HG03521 (cell line): ENCODE data around the gene HNRNPCL4.
"Not testable (repeated sequence)": the region's sequence is repeated elsewhere in the genome, so short reads cannot be mapped to it uniquely, and the experiment has no call there.

Source experiments
- ATAC-seq: cut with Tn5 transposase; IDR thresholded peaks from one replicate; pipeline ENCODE4 v1.9.1; 2021; ENCODE audit warnings: mild to moderate bottlenecking, moderate library complexity; ENCODE audit not compliant: unreplicated experiment

HNRNPCL4 gene

DNA sequence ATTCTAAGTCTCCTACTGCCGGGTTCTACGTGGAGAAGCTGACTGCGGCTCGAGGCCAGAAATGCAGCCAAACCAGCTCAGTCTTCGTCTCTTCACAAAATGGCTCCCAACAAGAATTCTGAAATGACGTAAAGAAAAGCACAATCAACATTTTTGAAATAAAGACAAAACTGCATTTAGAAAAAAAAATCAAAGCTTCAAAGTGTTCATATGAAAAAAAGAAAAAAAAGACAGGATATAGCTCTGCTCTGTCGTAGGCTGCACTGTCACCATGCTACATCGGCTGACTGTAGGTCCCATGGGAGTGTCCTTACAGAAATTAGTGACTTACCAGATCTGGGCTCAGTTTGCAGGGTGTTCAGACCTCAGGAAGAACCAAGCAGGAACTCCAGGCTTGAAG is at the start of gene HNRNPCL4:
HNRNPCL4 (minus strand) TSS at position 101 of the 400 bp plus-strand sequence. CDS start 164 bp downstream, outside the sequence.
- ATAC-seq, result not testable (repeated sequence)

DNA sequence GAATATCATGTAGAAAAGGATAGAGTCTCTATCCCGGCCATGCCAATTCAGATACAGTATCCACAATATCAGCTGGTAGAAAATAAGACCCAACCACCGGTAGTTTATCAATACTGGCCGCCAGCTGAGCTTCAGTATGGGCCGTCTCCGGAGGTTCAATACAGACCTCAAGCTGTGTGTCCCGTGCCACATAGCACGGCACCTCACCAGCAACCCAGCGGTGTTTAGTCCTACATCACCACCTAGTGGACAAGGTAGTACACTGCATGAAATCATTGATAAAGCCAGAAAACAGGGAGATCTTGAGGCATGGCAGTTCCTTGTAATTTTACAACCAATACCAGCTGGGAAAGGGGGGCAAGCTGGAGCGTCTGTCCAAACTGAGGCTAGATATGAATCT is 43.3 kb upstream of the HNRNPCL4 start:
- not testable (repeated sequence) for ATAC-seq

DNA sequence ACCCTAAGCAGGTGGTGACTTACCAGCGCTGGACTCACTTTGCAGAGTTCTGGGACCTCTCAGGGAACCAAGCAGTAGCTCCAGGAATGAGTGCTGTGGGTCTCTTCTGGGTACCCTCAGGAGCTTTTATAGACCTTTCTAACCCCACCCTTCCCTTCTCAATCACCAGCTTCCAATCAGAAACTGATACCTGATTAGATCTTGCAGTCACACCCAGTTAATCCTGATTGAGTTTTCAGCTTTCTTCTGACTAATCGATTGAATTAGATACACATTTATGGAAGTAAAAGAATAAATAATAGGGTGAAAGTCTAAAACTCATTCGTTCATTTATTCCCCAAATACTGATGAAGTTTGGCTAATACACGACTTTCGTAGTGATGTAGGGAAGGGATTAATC is 35.9 kb upstream of the HNRNPCL4 start, which contains the start of gene PRAMEF13:
PRAMEF13 (minus strand) TSS at position 101 of the 400 bp plus-strand sequence. CDS start 1,820 bp downstream, outside the sequence.
- ATAC-seq, result not testable (repeated sequence)

GRCh38 chr1:13171548-13171947 is 6.1 kb upstream of the HNRNPCL4 start, which contains the start of gene PRAMEF9:
Gene PRAMEF9 (plus strand): TSS chr1:13171848. CDS start chr1:13175281, 3,433 bp downstream.
- not testable (repeated sequence) for ATAC-seq

GRCh38 chr1:13155909-13156308 is 9.5 kb downstream of the HNRNPCL4 start, which contains the start of gene PRAMEF26:
Gene PRAMEF26 (minus strand): TSS chr1:13156009. CDS start chr1:13153095, 2,914 bp downstream.
- not testable (repeated sequence) for ATAC-seq

DNA sequence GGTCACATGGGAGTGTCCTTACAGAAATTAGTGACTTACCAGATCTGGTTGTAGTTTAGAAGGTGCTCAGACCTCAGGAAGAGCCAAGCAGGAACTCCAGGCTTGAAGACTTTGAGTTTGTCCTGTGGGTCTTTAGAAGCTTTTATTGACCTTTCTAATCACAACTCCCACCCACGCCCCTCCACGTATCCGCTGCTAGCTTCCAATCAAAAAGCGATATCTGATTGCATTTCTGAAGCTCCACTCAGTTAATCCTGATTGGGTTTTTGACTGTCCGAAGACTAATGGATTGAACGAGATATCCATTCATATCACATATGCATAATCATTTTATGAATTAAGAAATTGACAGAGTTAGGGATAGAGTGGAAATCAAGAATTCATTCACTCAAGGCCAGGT is 48.7 kb downstream of the HNRNPCL4 start, which contains the start of gene HNRNPCL2:
HNRNPCL2 (minus strand) TSS at position 101 of the 400 bp plus-strand sequence. CDS start 454 bp downstream, outside the sequence.
- not testable (repeated sequence) for ATAC-seq
